Measurements from ENCODE around the gene XAGE3.

GRCh38 chrX:52870046-52870445 lies 2.2 kb upstream of the XAGE3 start:
- TF ChIP-seq POLR2AphosphoS5 (IDR thresholded peaks at IDR 0.05; ENCODE audit: low read depth, low read length), result no peak
- TF ChIP-seq, protein P1, sequence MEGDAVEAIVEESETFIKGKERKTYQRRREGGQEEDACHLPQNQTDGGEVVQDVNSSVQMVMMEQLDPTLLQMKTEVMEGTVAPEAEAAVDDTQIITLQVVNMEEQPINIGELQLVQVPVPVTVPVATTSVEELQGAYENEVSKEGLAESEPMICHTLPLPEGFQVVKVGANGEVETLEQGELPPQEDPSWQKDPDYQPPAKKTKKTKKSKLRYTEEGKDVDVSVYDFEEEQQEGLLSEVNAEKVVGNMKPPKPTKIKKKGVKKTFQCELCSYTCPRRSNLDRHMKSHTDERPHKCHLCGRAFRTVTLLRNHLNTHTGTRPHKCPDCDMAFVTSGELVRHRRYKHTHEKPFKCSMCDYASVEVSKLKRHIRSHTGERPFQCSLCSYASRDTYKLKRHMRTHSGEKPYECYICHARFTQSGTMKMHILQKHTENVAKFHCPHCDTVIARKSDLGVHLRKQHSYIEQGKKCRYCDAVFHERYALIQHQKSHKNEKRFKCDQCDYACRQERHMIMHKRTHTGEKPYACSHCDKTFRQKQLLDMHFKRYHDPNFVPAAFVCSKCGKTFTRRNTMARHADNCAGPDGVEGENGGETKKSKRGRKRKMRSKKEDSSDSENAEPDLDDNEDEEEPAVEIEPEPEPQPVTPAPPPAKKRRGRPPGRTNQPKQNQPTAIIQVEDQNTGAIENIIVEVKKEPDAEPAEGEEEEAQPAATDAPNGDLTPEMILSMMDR (IDR thresholded peaks at IDR 0.05), result no peak
- no peak for TF ChIP-seq REST (IDR thresholded peaks at IDR 0.05; ENCODE audit: insufficient read depth in 1 of 2, low read depth in 2 of 2, low read length in 1 of 2)
